HepG2 (cell line): ENCODE data around the gene GRAMD1B.

Experiments used
- ATAD3A ChIP-seq: sonication (generic); formaldehyde crosslinking; IDR thresholded peaks from 2 replicates; pipeline ENCODE4 v1.4.0; 2020; ENCODE audit warnings: missing genetic modification reagents
- ATF7 ChIP-seq, 2 experiments: fragments of 450-650 bp in 1 of 2; sonication (generic) in 1 of 2; formaldehyde crosslinking in 1 of 2; IDR thresholded peaks; 2 replicates each; pipeline versions ENCODE4 v1.4.0 to v1.6.1; 2016 to 2020; ENCODE audit warnings: antibody characterized with exemption in 1 of 2, mild to moderate bottlenecking in 1 of 2, missing genetic modification reagents in 1 of 2
- CENPX ChIP-seq: sonication (generic); formaldehyde crosslinking; IDR thresholded peaks from 2 replicates; pipeline ENCODE4 v1.9.0; 2021; ENCODE audit warnings: mild to moderate bottlenecking, missing genetic modification reagents, moderate library complexity
- FOXJ3 ChIP-seq: sonication (generic); formaldehyde crosslinking; IDR thresholded peaks from 2 replicates; pipeline ENCODE4 v1.4.0; 2020; ENCODE audit warnings: missing genetic modification reagents, mild to moderate bottlenecking, borderline replicate concordance
- MAX ChIP-seq: IDR thresholded peaks from 2 replicates; pipeline ENCODE4 v1.6.1; 2012; ENCODE audit warnings: inconsistent platforms
- POLR2A ChIP-seq, 2 experiments: IDR thresholded peaks; 2 replicates each; pipeline ENCODE4 v1.6.1; 2011; ENCODE audit warnings: low read depth in 2 of 2, low read length in 2 of 2, mild to moderate bottlenecking in 1 of 2, moderate library complexity in 1 of 2; ENCODE audit not compliant: insufficient read depth in 1 of 2
- RXRA ChIP-seq: sonication (generic); formaldehyde crosslinking; IDR thresholded peaks from 2 replicates; pipeline ENCODE4 v1.5.1; 2020; ENCODE audit warnings: missing genetic modification reagents

DNA sequence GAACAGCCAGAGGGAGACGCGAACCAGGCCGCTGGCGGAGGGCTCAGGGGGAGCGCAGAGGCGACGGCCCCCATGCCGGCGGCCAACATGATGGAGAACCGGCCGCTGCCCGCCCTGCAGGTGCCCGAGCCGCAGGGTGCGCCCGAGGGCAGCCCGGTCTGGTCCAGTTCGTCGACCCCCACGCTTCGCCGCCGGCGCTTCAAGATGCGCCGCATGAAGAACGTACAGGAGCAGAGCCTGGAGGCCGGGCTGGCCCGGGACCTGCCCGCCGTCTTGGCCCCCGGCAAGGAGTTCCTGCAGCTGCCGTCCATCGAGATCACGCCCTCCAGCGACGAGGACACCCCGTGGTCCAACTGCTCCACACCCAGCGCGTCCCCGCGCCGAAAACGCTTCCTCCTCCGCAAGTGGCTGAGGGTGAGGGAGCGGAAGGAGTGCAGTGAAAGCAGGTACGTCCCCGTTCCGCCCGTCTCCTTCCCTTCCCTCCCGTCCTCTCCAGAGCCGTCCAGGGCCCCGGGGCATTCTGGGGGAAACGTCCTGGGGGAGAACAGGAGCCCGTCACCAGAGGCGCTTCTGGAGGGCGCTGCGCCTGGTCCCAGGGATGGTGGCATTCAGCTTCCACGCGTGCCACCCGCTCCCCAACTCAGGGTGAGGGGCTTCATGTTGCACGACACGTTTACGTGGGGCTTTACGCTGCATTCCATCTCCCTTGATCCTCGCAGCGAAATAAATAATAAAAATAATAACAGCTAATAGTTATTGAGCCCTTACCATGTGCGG is 840 bp downstream of the GRAMD1B start:
- TF ChIP-seq POLR2A (IDR thresholded peaks at IDR 0.05; ENCODE audit: insufficient read depth in 1 of 2, low read depth in 2 of 2, low read length in 2 of 2) = no peak
- TF ChIP-seq ATAD3A = no peak
- TF ChIP-seq RXRA (CRISPR knock-in tag) = no peak
- TF ChIP-seq FOXJ3 (CRISPR knock-in tag) = no peak
- TF ChIP-seq MAX = no peak
- no peak for TF ChIP-seq CENPX (CRISPR knock-in tag)
- no peak for TF ChIP-seq ATF7 (IDR thresholded peaks at IDR 0.05)
- TF ChIP-seq ATF7 (CRISPR knock-in tag; IDR thresholded peaks at IDR 0.05) = no peak
